Heart left ventricle (tissue), 13 donors: Measurements from ENCODE around the gene PCSK1N.

ENCODE experiments used
- CTCF ChIP-seq, 12 donors: fragments of 200-600 bp; sonication (generic) in 4 of 12; IDR thresholded peaks; one replicate each; pipeline versions ENCODE4 v1.5.0 to v1.8.0; 2018 to 2022; ENCODE audit warnings: antibody characterized with exemption in 12 of 12, mild to moderate bottlenecking in 5 of 12
- POLR2A ChIP-seq, 2 donors: fragments of 450-650 bp; IDR thresholded peaks; one replicate each; pipeline ENCODE4 v1.6.1; 2017; ENCODE audit warnings: antibody characterized with exemption in 2 of 2, mild to moderate bottlenecking in 2 of 2, moderate library complexity in 2 of 2
- donor health status: ischemic (EF 13 %, LVEDD 7.1; RV severe dilation, severe dysfunction).
- donor health status: DM: no; HTN: yes; CAD: no.
- donor health status: DM: no; HTN: no; CAD: no.
- donor health status: ischemic (EF 25% LVEDD 6.9; RV normal size, moderate dysfunction).
- donor health status: ischemic (EF 25% LVEDD 5.7; RV mildly dilated, moderate dysfunction).
- donor health status: ischemic (EF 35%, LVEDD 5.7; RV mildly dilated, moderate dysfunction).
- donor health status: nonischemic (EF 11% LVEDD 7.7; RV severe dilation, severe dysfunction).
- donor health status: DM: yes; HTN: yes; CAD: no.
- donor health status: PGD.
- donor health status: ischemic (EF 29% LVEDD 5.4; RV normal size, mild dysfunction).
- donor health status: nonischemic (EF 23%, LVEDD 6.1; RV moderate dilation, normal function).

GRCh38 chrX:48818866-48819265 lies 16.5 kb downstream of the PCSK1N start:
- TF ChIP-seq POLR2A (IDR thresholded peaks at IDR 0.05) = no peak
- no peak for TF ChIP-seq CTCF (IDR thresholded peaks at IDR 0.05)
